Stimulated activated CD4-positive, alpha-beta T cell treated with anti-CD3 and anti-CD28 coated beads, Interleukin-15, amount 100 ng/mL, for 1 hour (primary cell): ENCODE results near the gene C1orf122.
"Not testable (repeated sequence)": the region's sequence is repeated elsewhere in the genome, so short reads cannot be mapped to it uniquely, and the experiment has no call there.

Experiments used
- DNase-seq, 2 donors: peaks; one replicate each; pipeline ENCODE4 v3.0.0-alpha.2; 2020; ENCODE audit warnings: low read depth in 1 of 2, low spot score in 1 of 2

C1orf122 gene

DNA sequence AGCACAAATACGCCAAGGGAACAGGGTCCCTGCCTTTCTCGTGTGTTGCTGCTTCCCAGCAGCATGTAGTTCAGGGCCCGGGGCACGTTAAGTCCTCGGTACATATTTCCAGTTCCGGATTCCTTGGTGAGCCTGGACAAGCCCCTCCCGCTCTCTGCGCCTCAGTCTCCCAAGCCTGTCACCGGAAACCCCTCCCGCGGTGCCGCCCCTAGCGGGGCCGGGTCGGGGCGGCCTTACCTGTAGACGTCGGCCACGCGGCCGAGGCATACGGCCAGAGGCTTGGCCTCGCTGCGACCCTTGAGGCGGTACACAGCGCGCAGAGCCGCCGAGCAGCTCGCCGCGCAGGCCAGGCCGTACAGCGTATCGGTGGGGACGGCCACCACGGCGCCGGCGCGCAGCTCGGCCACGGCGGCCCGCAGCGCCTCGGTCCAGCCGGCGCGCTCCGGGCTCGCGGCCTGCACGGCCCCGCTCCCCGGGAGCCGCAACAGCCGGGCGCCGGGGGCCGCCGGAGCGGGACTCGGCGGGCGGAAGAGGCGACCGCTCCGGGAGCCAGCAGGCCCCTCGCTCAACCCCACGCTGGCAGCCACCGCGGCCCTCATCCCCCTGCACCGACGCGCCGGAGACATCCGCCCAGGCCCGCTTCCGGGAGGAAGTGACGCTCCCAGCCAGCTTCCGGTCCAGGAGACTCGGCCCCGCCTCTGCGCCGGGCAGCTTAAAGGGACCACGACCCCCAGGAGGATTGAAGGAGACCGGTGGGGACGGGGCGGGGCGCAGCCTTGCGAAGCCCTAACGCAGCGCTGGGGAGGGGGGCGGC is at the start of gene C1orf122, which contains the start of gene YRDC:
Gene C1orf122, plus strand, starts transcription at position 236 of the 814 bp plus-strand sequence. CDS start 615 bp downstream, outside the sequence.
Gene YRDC, minus strand, starts transcription at position 654 of the 814 bp plus-strand sequence. Its CDS starts 28 bp downstream, at position 626.
- peak; percentile 80 to 88 for DNase-seq

DNA sequence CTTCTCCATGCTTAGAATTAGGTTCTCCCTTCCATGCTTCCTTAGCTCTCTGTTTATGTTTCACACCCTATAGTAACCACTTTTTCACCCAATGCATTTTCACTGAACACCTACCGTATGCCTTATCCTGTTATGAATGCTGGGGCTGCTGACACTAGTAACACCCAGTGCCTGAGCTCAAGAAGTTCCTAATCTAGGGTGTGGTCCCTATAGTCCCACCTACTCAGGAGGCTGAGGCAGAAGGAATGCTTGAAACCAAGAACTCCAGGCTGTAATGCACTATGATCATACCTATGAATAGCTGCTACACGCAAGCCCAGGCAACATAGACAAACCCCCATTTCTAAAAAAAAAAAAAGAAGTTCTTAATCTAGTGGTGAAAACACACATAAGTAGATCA is 48.1 kb upstream of the C1orf122 start:
- no peak for DNase-seq

DNA sequence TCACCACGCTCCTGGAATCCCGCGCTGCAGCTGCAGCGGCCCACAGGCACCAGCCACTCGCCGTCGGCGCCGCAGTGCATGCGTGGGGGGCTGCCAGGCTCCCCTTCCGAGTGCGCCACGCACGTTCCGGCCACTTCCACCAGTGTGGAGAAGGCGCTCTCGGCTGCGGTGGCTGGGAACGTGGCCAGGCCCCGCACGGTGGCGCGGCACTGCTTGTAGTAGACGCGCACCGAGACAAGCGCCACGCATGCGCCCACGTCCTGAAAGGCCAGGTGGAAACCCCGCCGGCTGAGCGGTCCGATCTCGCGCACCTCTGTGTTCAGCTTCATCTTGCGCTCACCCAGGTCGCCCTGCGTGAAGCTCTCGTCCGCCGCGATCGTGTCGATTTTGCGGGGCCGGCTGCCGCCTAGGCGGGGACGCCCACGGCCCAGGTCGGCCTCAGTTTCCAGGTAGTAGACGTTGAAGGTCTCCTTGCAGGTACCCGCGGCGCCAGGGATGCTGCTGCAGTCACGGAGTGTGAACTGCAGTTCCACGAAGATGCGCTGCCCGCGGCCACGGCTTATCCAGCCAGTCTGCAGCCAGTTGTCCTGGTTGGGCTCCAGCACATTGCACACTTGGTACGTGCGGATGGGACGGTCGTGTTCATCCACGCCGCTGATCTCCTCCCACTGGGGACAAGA is 46.0 kb upstream of the C1orf122 start:
- no peak for DNase-seq

DNA sequence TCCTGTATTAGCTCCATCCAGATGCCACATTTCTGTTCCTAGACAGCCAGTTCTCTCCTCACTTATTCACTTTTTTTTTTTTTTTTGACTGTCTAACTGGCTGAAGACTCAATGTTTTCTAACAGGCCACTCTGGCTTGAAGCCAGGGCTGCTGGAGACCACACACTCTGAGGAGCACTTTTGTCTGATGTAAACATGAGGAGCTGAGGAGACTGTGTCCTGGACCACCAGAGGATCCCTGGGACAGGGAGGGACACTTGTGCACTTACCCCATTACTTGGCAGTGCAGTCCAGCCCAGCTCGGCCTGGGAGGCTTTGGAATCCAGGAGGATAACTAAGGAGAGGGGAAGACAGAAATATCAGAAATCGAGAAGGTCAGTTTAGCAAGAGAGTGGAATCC is 45.1 kb upstream of the C1orf122 start:
- no peak for DNase-seq

DNA sequence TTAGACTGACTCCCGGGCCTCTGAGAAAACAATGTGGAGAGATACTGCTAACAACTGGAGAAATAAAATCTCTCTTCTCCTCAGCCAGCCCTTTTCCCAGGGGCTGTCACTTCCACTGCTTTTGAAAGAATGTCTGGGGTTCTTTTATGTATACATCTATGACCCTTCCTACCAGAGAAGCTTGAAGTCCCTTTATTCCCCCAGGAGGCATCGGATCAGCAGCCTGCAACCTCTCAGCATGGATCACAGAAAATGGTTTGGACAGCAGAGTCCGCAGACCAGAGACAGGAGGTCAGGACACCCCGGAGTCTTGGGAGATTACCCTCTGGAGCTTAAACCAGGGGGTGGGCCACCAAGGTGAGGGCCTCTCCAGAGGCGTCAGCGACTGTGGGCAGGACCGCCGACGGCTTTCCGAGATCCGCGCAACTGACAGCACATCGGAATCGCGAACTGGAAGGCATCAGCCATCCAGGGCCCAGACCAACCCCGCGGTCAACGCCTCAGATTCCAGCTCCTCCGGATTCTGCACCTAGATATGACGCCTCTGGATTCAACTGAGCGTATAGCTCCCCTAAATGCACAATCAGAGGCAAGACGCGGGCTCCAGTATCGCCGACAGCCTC is 43.7 kb upstream of the C1orf122 start:
- no peak for DNase-seq

DNA sequence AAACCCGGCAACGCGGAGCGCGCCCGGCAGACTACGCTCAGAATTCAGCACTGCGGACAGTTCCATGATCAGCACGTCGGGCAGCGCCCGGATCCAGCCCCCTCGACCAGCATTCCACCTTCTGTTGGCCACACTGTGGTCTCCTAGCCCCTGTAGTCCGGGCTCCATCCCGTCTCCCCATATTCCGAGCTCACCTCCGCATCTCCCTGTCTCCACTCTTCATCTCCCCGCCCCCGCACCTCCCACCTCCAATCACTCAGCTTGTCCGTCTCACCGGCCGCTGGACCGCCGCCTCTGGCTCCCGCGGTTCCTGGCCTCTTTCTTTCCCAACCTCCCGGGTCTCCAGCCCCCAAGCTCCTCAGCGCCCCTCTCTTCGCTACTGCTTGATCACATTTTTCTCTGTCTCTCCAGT is 43.2 kb upstream of the C1orf122 start:
- DNase-seq, result peak in 1 of 2 donors; percentile 27

DNA sequence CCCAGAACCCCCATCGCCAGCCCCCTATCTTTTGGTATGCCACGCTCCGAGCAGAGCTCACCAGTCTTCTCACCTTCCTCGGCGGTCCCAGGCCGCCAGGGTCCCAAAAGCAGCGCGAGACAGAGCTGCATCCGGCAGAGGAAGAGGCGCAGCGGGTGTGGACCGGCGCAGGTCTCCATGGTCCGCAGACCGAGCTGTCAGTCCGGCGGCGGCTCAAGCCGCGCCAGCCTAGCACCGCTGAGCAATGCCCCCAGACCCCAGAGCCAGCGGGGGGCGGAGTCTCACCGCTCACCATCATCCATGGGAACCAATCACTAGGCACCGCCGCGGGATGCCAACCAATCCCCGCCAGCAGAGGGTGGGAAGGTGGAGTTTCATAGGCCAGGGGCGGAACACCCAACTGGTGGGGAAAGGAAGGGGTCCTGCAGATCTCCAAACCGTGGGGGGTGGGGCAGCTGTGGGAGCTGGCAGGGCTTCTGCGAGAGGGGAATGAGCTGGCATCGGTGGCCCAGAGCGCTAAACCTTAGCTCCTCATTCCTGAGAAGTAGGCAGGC is 42.6 kb upstream of the C1orf122 start, which contains the start of gene EPHA10:
Gene EPHA10, minus strand, starts transcription at position 233 of the 554 bp plus-strand sequence. Its CDS starts 54 bp downstream, at position 179.
- no peak for DNase-seq

DNA sequence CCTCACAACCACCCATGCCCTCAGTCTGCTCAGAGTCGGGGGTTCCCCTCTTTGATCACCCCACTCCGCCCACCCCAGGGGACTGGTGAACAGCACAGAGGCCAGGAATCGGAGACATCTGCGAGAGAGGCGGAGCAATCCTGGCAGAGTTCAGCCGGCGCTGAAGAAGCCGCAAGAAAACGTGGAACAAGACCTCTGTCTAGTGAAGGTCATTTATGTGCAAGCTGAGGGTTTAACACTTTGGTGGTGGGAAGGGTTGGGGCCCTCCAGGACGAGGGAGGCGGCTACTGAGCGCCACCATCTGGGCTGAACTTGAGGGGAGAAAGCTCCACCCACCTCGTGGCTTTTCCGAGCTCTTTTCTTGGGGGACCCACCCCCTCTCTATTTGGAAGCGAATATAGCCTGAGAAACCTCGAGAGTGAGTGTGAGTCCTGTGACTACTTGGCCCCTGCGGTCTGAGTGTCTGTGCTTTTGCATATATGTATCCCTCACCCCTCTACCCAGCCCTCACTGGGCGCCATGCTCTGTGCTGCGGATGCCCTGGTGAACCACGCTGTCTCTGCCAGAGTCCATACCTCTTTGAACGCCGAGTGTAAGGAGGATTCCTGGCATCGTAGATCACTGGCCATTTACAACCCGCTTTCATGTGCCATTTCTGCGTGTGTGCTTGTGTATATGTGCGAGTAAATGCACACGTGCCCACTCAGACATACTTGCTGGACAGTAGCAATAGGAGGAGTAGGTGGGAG is 41.5 kb upstream of the C1orf122 start:
- DNase-seq, result no peak

DNA sequence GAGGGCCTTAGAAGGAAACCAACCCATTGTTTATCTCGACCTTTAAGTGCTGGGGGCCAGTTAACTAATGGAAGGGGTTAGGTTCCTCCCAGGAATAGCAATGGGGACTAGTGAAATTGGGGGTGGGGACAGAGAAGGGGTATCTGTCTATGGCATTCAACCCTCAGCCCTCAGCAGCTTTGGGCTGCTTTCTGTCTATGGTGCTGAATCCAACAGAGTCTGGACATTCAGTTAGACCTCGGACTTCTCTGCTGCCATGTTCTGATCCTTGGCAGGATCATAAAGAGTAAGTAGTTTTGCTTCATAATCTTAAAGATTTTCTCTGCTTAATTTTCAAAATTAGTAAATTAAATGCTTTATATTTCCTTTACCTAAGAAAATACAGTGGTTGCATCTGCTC is 40.1 kb upstream of the C1orf122 start:
- no peak for DNase-seq

DNA sequence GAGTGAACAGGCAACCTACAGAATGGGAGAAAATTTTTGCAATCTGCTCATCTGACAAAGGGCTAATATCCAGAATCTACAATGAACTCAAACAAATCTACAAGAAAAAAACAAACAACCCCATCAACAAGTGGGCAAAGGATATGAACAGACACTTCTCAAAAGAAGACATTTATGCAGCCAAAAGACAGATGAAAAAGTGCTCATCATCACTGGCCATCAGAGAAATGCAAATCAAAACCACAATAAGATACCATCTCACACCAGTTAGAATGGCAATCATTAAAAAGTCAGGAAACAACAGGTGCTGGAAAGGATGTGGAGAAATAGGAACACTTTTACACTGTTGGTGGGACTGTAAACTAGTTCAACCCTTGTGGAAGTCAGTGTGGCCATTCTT is 36.1 kb upstream of the C1orf122 start:
- not testable (repeated sequence) for DNase-seq

DNA sequence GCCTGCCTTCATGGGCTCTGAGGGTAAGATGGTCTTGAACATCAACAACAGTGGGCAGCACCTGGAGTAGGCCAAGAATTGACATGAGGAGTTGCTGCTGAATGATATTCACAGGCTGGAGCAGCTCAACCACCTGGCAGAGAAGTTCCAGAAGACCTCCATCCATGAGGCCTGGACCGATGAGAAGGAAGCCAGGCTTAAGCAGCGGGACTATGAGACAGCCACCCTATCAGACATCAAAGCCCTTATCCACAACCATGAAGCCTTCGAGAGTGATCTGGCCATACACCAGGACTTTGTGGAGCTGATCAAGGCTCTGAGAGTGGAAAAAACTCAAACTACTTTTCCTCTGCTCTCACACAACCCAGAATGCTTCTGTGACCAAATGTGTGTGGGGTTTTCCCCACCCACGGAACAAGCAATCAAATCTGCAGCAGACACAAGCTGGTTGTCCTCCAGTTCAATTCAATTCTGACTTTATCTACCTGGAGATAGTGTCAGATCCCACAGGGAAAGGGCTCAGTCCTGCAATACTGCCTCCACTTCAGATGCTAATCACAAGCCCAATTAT is 30.6 kb upstream of the C1orf122 start:
- DNase-seq, result no peak

DNA sequence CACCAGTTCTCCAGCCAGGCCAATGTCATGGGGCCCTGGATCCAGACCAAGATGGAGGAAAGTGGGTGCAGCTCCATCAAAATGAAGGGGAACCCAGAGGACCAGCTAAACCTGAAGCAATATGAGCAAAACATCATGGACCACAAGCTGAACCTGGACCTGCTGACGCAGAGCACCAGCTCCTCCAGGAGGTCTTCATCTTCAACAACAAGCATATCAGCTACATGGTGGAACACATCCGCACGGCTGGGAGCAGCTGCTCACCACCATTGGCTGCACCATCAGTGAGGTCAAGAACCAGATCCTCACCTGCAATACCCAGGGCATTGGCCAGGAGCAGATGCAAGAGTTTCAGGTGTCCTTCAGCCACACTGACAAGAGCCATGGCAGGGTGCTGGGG is 28.9 kb upstream of the C1orf122 start:
- no peak for DNase-seq

DNA sequence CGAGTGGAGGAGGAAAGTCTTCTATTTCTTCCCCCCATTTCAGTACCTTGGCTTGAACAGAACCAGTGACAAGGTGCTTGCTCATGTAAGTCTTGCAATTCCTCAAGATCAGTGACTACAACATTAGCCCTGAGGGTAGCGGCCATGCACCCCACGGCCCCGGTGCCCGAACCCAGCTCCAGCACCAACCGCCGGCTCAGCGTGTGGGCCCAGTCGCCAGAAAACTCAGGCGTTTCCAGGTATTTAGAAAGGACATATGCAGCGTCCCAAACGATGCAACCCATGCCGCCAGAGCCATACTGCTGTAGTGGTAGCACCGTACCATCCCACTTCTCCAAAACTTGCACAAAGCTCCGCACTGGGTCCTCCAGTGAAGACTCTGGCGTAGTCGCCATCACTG is 25.1 kb upstream of the C1orf122 start:
- DNase-seq, result no peak

DNA sequence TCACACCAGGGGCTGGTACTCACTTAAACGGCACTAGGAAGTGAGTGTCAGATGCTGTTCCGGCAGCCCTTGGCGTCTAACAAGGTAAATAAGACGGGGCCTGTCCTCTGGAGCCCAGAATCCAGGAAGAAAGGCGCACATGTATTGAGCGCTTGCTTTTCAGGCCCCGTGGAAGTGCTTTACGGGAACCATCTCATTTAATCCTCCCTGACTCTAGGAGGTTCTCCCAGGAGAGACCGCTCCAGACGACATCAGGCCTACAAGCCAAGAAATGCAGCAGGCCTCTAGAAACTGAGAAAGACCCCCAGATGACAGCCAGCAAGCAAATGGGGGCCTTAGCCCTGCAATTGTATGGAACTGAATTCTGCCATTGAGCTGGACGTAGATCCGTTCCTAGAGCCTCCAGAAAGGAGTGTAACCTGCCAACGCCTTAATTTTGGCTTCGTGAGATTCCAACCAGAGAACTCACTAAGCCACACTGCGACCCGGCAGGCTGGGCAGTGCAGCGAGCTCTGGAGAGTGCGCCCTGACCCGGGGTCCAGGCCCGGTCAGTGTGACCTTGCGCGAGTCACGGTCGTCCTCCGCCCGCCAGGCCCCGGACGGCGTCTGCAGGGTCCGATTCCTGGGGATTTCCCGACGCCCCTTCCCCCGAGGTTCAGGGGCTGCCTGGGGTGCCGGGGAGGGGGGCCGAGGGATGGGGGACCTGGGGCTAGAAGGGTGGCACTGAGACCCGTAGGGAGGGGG is 14.5 kb upstream of the C1orf122 start:
- DNase-seq, result no peak

DNA sequence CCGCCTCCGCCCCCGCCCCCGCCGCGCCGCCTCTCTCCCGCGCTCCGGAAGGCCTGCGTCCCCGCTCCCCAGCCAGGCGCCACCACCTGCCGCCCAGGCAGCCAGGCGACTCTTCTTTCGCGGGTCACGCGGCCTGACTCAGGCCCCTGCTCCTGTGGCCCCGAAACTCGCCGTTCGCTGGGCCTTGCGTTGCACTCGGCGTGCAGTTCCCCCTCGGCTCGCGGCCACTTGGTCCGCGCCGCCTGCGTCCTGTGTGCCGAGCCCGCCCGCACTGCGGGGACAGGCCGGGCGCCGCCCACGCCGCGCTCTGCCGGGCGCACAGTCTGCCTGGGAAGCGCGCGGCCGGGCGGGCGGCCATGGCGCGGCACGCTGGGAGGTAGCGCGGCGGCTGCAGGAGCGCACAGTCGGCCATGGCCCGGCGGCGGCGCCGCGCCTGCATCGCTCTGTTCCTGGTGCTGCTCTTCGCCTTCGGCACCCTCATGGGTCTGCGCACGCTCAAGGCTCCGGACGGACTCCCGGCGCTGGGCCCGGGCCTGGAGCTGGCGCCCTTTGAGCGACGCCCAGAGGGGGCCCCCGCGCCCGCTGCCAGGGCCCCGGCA is 13.7 kb upstream of the C1orf122 start, which contains the start of gene MANEAL:
Gene MANEAL, plus strand, starts transcription at position 75 of the 599 bp plus-strand sequence. Its CDS starts 336 bp downstream, at position 411.
- DNase-seq, result no peak

DNA sequence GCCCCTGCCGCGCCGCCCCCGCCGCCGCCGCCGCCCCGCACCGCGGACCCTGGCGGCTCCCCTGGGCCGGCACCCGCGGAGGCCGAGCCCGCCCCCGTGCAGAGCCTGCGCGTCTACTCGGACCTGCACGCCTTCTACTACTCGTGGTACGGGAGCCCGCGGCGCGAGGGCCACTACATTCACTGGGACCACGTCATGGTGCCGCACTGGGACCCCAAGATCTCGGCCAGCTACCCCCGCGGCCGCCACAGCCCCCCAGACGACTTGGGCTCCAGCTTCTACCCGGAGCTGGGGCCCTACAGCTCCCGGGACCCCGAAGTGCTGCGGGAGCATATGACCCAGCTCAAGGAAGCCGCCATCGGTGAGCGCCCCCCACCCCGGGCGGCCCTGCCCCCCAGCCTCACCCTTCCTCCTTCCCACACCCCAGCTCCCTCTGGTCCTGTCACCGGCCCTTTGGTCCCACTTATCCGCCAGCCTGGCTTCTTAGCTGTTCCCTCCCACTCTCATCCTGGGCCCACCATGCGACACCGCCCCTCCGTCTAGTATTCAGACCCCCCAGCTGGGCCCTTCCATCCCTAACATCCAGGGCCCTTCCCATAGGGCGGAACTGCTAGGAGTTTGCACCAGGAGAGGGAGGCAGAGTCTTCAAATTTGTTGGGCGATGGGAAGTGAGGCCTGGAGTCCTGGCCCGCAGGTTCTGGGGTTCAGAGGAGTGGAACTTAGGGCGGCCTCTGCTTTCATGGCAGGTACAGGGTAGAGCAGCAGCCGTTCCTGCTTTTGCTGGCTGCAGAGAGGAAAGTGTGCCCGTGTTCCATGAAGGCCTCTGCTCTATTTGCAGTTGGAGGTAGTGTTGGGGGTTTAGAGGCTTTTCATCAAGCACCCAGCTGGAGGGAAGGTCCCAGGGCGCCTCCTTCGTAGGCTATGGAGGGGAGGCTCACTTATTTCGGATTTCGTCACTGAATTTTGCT is 12.9 kb upstream of the C1orf122 start:
- DNase-seq, result no peak

DNA sequence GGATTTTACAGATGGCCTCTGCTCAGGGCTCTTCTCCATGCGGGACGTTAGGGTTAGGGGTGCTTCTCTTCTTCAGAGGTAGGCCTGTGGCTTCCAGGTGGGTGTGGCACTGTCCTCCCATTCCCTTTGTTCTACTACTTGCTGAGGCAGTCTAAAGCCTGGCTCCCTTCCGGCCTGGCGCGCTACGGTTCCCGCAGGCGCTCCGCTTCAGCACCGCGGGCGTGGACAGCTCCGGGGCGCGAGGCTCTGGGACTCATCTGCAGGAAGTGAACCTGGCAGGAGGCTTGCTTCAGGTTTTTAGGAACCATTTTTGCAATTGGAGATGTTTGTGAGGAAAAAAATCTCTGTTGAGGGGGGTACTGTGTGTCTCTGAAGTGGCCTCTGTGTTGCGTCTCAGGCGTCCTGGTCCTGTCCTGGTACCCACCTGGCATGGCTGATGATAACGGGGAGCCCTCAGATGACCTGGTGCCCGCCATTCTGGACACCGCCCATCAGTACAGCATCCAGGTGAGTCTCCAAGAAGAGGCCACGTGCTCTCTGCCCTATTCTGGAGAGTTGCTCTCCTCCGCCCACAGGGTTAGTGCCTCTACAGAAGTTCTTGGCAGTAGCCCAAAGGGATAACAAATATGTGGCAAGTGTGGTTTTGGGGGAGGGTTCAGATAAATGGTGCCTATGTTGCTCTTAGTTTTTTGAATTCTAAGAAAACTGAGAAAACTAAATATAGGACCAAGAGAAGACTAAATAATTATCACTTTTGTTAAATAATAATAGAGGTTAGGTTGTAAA is 12.1 kb upstream of the C1orf122 start:
- peak in 1 of 2 donors; percentile 25 for DNase-seq
